PC-9 (cell line): Measurements from ENCODE around the gene QSER1. TPM values are rescaled to one million over a fixed set of nuclear protein-coding genes. Genes with fewer than 3 reads are reported as not detected.

Source experiments
- BruUV-seq: library from RNA; stranded (reverse); fragments of 400-500 nt; replicated peaks from 2 replicates; lab custom pipeline; 2021; lab: Mats Ljungman, UMichigan
- CTCF ChIA-PET: fragments of 300-600 bp; sonication (Branson Sonifier 250); formaldehyde crosslinking; loops from one replicate; lab custom pipeline; 2022; ENCODE audit warnings: antibody characterized with exemption; lab: Charles Lee
- POLR2A ChIA-PET: fragments of 300-600 bp; sonication (Branson Sonifier 250); formaldehyde crosslinking; loops from one replicate; lab custom pipeline; 2022; ENCODE audit warnings: antibody characterized with exemption; ENCODE audit not compliant: unreplicated experiment; lab: Charles Lee
- DNase-seq, 2 experiments: peaks; one replicate each; pipeline versions ENCODE4 v3.0.0 to v3.0.0-alpha.2; 2015 to 2022; ENCODE audit warnings: mixed read lengths in 1 of 2
- H2AFZ ChIP-seq: fragments of 200-600 bp; sonication (generic); 2 replicates; pipeline ENCODE4 v1.8.1; 2017; ENCODE audit warnings: antibody characterized with exemption
- H3F3A ChIP-seq: fragments of 200-600 bp; sonication (generic); 2 replicates; pipeline ENCODE4 v1.8.1; 2017; ENCODE audit warnings: antibody characterized with exemption, mild to moderate bottlenecking, low read depth; ENCODE audit not compliant: insufficient read depth
- H3K27ac ChIP-seq: fragments of 200-600 bp; sonication (generic); 2 replicates; pipeline ENCODE4 v1.6.1; 2016; ENCODE audit warnings: mixed run types
- H3K27me3 ChIP-seq: fragments of 200-600 bp; sonication (generic); 2 replicates; pipeline ENCODE4 v1.6.1; 2016; ENCODE audit warnings: low read depth, mixed run types; ENCODE audit not compliant: insufficient read depth
- H3K36me3 ChIP-seq: fragments of 200-600 bp; sonication (generic); 2 replicates; pipeline ENCODE4 v1.6.1; 2016; ENCODE audit warnings: low read depth, mixed run types
- H3K4me1 ChIP-seq: fragments of 200-600 bp; sonication (generic); replicated peaks from 2 replicates; pipeline ENCODE4 v1.6.1; 2016; ENCODE audit warnings: mixed run types; ENCODE audit not compliant: insufficient read depth
- H3K4me2 ChIP-seq: fragments of 200-600 bp; sonication (generic); 2 replicates; pipeline ENCODE4 v1.6.1; 2017; ENCODE audit warnings: mixed run types
- H3K4me3 ChIP-seq: fragments of 200-600 bp; sonication (generic); 2 replicates; pipeline ENCODE4 v1.6.1; 2016; ENCODE audit warnings: mixed run types
- H3K79me2 ChIP-seq: fragments of 200-600 bp; sonication (generic); 2 replicates; pipeline ENCODE4 v1.6.1; 2017; ENCODE audit warnings: low read depth, mixed run types
- H3K9me2 ChIP-seq: fragments of 200-600 bp; sonication (generic); 2 replicates; pipeline ENCODE4 v1.8.1; 2017; ENCODE audit warnings: mild to moderate bottlenecking; ENCODE audit not compliant: insufficient read depth
- H3K9me3 ChIP-seq: fragments of 200-600 bp; sonication (generic); 2 replicates; pipeline ENCODE4 v1.8.1; 2016; ENCODE audit warnings: low read depth; ENCODE audit not compliant: insufficient read depth
- H4K20me1 ChIP-seq: fragments of 200-600 bp; sonication (generic); 2 replicates; pipeline ENCODE4 v1.8.1; 2017; ENCODE audit not compliant: insufficient read depth
- CTCF ChIP-seq: fragments of 200-600 bp; sonication (generic); conservative IDR thresholded peaks from 2 replicates; pipeline ENCODE4 v1.6.1; 2017; ENCODE audit warnings: mixed run types, antibody characterized with exemption, mild to moderate bottlenecking, moderate library complexity
- EZH2 ChIP-seq: fragments of 200-600 bp; sonication (generic); IDR thresholded peaks from 2 replicates; pipeline ENCODE4 v1.8.0; 2017; ENCODE audit warnings: antibody characterized with exemption, low read depth
- intact Hi-C: fragments of 100-400 bp; cut with micrococcal nuclease; formaldehyde crosslinking; loops from one replicate; pipeline ENCODE4 v1.10.0; 2022; ENCODE audit not compliant: unreplicated experiment
- total RNA-seq: library from RNA; stranded (reverse); gene quantifications from 2 replicates; pipeline ENCODE4 v1.2.3, GENCODE V29; 2021

QSER1 gene
- total RNA-seq, 1 experiment from 2014 or later: 60.2 TPM

- Histone ChIP-seq H3K9me2 (no peaks in the 10 kb centered on the region), H3F3A (no peaks in the 10 kb centered on the region), H3K27ac (no peak overlapping the region), H4K20me1 (peaks cover 5% of the 10 kb centered on the region; the same call in 1 of the 2 replicates), H2AFZ (no peak overlapping the region), H3K36me3 (no peaks in the 10 kb centered on the region), H3K4me1 (peaks cover 16% of the 10 kb centered on the region), H3K4me3 (no peak overlapping the region), H3K4me2 (no peak overlapping the region), H3K9me3 (no peaks in the 10 kb centered on the region), H3K79me2 (peaks cover 95% of the 10 kb centered on the region), H3K27me3 (no peaks in the 10 kb centered on the region)
- no peak for DNase-seq
- ChIA-PET CTCF (no interaction called here), POLR2A (no interaction called here)
- no peak for TF ChIP-seq CTCF
- TF ChIP-seq EZH2: no peak
- intact Hi-C loops: no loop called here
- no TSS peak for BruUV-seq
Measured at GRCh38 chr11:32916361-32916760, 23.8 kb downstream of the QSER1 start.

GRCh38 chr11:32916994-32917393 lies 24.4 kb downstream of the QSER1 start:
- Histone ChIP-seq H3F3A (no peaks in the 10 kb centered on the region), H3K27me3 (no peaks in the 10 kb centered on the region), H3K27ac (no peak overlapping the region), H3K9me2 (no peaks in the 10 kb centered on the region), H3K4me1 (peaks cover 16% of the 10 kb centered on the region), H3K36me3 (no peaks in the 10 kb centered on the region), H3K9me3 (no peaks in the 10 kb centered on the region), H2AFZ (no peak overlapping the region), H3K4me3 (no peak overlapping the region), H3K79me2 (peaks cover 95% of the 10 kb centered on the region), H3K4me2 (no peak overlapping the region), H4K20me1 (peaks cover 5% of the 10 kb centered on the region; the same call in 1 of the 2 replicates)
- BruUV-seq: no TSS peak
- no peak for DNase-seq
- TF ChIP-seq EZH2 (no peak), CTCF (no peak)
- ChIA-PET POLR2A (no interaction called here), CTCF (interaction anchor here (0.7 kb wide), 1 partner anchor 18 kb away, joined by 14 read pairs; no protein-coding TSS in a partner anchor)
- intact Hi-C loops: no loop called here

GRCh38 chr11:32918427-32918826 lies 25.8 kb downstream of the QSER1 start:
- POLR2A ChIA-PET: interaction anchor here (0.6 kb wide), 1 partner anchor 13 kb away, joined by 3 read pairs; no protein-coding TSS in a partner anchor
- H2AFZ ChIP-seq: no peak overlapping the region
- peaks cover 98% of the 10 kb centered on the region for H3K79me2 ChIP-seq
- peaks cover 16% of the 10 kb centered on the region for H3K4me1 ChIP-seq
- intact Hi-C loops: no loop called here
- BruUV-seq: no TSS peak
- H3K36me3 ChIP-seq: no peaks in the 10 kb centered on the region
- no peak overlapping the region for H3K4me3 ChIP-seq
- H3F3A ChIP-seq: no peaks in the 10 kb centered on the region
- no peak for DNase-seq
- no peaks in the 10 kb centered on the region for H3K27me3 ChIP-seq
- CTCF ChIA-PET: no interaction called here
- peak overlapping the region; percentile 22; the same call in 1 of the 2 replicates for H3K27ac ChIP-seq
- H3K4me2 ChIP-seq: no peak overlapping the region
- peaks cover 5% of the 10 kb centered on the region; the same call in 1 of the 2 replicates for H4K20me1 ChIP-seq
- no peaks in the 10 kb centered on the region for H3K9me3 ChIP-seq
- no peaks in the 10 kb centered on the region for H3K9me2 ChIP-seq
- TF ChIP-seq EZH2 (no peak), CTCF (no peak)
